ENCODE measurements around the gene TROAP. TPM values are rescaled to one million over a fixed set of nuclear protein-coding genes. Genes with fewer than 3 reads are reported as not detected.

TROAP gene
- total RNA-seq, 1 experiment from 2014 or later: 75.3 TPM

DNA sequence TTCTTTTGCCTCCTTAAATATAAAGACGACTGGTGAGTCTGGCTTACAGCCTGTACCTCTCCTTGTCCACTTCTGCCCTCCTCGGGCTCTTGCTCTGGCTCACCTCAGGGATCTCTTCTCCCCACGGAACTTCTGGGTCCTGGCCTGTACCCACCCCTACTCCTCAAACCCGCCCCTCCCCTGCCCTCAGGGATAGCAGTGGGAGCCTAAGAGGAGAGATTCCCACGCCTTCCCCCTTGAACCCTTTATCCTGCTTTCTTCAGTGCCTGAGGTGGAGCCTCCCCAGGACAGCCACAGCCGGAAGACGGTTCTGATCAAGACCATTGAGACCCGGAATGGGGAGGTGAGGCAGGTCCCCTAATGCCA is 25.4 kb upstream of the TROAP start:
- Histone ChIP-seq H3K9me3 (ENCODE audit: control insufficient read depth, low read depth, low read length) (no peaks in the 10 kb centered on the region), H2BK5ac (ENCODE audit: insufficient read length, low read length) (no peak overlapping the region), H3K4me1 (ENCODE audit: insufficient read depth, low read length) (no peaks in the 10 kb centered on the region), H3K79me2 (ENCODE audit: insufficient read depth, low read length) (no peaks in the 10 kb centered on the region), H3K23me2 (ENCODE audit: insufficient read length, low read depth, low read length, poor library complexity, severe bottlenecking) (peaks cover 5% of the 10 kb centered on the region), H3K27ac (ENCODE audit: insufficient read length, low read depth, low read length) (no peak overlapping the region), H3K14ac (ENCODE audit: insufficient read depth, low read length) (no peak overlapping the region), H3K4me2 (ENCODE audit: insufficient read depth, insufficient read length, low read length) (peak overlapping the region; percentile 53), H2BK12ac (ENCODE audit: insufficient read length, low read depth, low read length) (no peak overlapping the region), H2AK5ac (ENCODE audit: insufficient read length, low read length) (no peak overlapping the region), H3K56ac (ENCODE audit: insufficient read length, low read depth, low read length) (no peak overlapping the region), H3K4ac (ENCODE audit: low read depth, low read length) (no peak overlapping the region), H2BK20ac (ENCODE audit: low read depth, low read length, poor library complexity, severe bottlenecking) (no peak overlapping the region), H2BK120ac (ENCODE audit: low read depth, low read length, poor library complexity, severe bottlenecking) (no peak overlapping the region), H3K23ac (ENCODE audit: insufficient read length, low read depth, low read length) (no peak overlapping the region), H4K20me1 (ENCODE audit: control insufficient read depth, insufficient read depth, insufficient read length) (peaks cover 3% of the 10 kb centered on the region), H4K91ac (ENCODE audit: insufficient read length, low read depth, low read length) (no peak overlapping the region), H3T11ph (ENCODE audit: low read length) (no peak overlapping the region), H3K18ac (ENCODE audit: insufficient read length, low read depth, low read length) (no peak overlapping the region), H4K5ac (ENCODE audit: insufficient read length, low read depth, low read length) (no peak overlapping the region), H3K27me3 (ENCODE audit: insufficient read depth, low read length) (peaks cover 54% of the 10 kb centered on the region), H3K79me1 (ENCODE audit: insufficient read depth, low read depth, low read length, poor library complexity, severe bottlenecking) (no peaks in the 10 kb centered on the region), H2AFZ (ENCODE audit: low read length) (no peak overlapping the region), H2BK15ac (ENCODE audit: low read depth, low read length) (no peak overlapping the region), H4K8ac (replicated peaks; ENCODE audit: insufficient read length, low read depth, low read length) (no peak overlapping the region), H3K9ac (ENCODE audit: extremely low read depth, insufficient read length, low read length) (no peak overlapping the region)
- Mint-ChIP-seq H3K4me3 (peak overlapping the region; percentile 57 to 78), H3K9me3 (peaks cover 0 to 2% of the 10 kb centered on the region in 2 experiments; a peak in 1 of 5 replicates), H3K27ac (no peak overlapping the region), H3K4me1 (peaks cover 14 to 38% of the 10 kb centered on the region in 2 experiments), H3K36me3 (ENCODE audit: insufficient read depth in 1 of 3, low read depth in 3 of 3) (no peaks in the 10 kb centered on the region; a peak in 2 of 7 replicates), H3K27me3 (ENCODE audit: low read depth) (peaks cover 90% of the 10 kb centered on the region)
- no peak for DNase-seq
- no CpG with 5 or more reads among the region's 8 CpGs for WGBS (ENCODE audit: extremely low coverage, insufficient read length, low lambda C conversion rate)
- TF ChIP-seq, protein P1, sequence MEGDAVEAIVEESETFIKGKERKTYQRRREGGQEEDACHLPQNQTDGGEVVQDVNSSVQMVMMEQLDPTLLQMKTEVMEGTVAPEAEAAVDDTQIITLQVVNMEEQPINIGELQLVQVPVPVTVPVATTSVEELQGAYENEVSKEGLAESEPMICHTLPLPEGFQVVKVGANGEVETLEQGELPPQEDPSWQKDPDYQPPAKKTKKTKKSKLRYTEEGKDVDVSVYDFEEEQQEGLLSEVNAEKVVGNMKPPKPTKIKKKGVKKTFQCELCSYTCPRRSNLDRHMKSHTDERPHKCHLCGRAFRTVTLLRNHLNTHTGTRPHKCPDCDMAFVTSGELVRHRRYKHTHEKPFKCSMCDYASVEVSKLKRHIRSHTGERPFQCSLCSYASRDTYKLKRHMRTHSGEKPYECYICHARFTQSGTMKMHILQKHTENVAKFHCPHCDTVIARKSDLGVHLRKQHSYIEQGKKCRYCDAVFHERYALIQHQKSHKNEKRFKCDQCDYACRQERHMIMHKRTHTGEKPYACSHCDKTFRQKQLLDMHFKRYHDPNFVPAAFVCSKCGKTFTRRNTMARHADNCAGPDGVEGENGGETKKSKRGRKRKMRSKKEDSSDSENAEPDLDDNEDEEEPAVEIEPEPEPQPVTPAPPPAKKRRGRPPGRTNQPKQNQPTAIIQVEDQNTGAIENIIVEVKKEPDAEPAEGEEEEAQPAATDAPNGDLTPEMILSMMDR (conservative IDR thresholded peaks at IDR 0.05): no peak

All from H9 (cell line).